ENCODE measurements around the gene RCL1.
"Not testable (repeated sequence)": the region's sequence is repeated elsewhere in the genome, so short reads cannot be mapped to it uniquely, and the experiment has no call there.

The RCL1 gene

DNA sequence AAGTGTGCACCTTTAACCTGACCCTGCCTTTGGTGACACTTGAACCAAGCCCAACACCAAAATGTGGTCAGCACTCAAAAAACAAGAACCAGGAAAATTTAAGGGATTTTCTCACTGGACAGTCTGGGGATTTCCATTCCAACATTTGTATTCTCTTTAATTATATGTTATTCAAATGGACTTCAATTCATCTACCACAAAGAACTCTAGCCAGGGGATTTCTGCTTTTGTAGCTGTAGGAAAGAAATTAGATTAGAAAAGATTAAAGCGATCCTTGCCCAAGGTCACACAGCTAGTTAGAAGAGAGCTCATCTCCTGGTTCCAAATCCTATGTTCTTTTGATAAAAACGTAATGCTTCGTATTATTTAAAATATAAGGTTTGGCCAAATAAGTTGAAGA is 97.5 kb downstream of the RCL1 start:
- FAIRE-seq, result no peak

DNA sequence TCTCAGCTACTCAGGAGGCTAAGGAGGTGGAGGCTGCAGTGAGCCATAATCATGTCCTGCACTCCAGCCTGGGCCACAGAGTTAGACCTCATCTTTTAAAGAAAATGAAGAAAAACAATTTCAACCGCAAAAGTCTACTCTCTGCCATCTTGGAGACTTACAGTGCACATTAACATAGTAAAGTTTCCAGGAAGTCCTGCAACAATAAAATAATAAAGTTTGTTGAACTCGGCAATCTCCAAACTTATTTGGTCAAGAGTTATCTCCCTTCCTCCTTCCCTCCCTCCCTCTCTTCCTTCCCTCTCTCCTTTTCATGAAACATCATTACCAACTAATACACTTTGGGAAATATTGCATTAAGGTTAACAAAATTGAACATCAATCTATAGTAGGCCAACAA is 98.2 kb downstream of the RCL1 start:
- FAIRE-seq, result no peak

DNA sequence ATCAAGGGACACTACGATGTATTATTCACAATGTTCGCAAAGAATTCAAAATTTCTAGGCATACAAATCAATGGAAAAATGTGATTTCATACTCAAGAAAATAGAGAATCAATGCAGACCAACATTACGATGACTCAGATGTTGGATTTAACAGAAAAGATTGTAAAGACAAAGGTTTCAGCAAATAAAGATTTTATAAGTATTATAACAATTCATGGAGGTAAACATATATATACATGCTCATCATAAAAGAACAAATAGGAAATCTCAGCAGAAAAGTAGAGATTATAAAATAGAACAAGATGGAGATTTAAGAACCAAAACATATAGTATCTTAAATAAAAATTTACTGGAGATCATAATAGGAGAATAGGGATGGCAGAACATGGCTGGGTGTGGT is 98.9 kb downstream of the RCL1 start:
- no peak for FAIRE-seq

DNA sequence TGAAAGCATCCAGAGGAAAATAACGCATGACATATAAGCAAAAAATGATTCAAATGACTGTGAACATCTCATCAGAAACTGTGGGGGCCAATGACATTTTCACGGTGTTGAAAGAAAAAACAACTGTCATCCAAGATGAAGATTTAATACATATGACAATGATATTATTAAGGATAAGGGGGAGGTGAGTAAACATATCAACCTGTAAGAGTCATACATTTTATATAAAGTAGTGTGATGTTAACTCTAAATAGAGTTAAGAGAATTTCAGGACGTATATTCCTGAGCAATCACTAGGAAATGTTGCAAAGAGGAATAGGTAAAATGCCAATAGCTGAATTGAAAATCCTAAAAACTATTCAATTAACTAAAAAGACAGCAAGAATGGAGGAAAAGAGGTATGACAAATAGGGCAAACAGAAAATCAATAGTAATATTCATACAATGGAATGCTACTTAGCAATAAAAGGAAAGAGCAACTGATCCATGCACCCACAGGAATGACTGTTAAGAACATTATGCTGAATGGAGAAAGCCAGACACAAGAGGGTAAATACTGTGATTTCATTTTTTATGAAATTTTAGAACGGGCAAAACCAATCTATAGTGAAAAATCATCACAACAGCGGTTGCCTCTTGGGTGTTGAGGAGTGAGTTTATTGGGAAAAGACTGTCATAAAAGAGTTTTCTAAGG is 99.9 kb downstream of the RCL1 start:
- FAIRE-seq, result no peak

DNA sequence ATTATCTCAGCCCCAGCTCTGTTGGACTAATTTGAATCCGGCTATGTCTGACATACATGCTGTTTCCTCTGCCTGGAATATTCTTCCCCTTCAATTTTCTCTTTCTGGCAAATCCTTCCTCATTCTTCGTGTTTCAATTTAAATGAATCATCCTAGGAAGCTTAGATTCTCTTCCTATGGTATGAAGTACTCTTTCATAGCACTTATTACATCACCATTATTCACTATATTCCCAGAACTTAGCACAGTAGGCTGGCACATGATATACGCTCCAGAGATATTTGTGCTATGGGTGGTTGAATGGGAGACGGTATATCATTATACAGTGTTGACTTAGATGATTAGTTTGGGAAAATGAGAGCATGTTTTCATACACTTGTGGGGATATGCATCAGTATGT is 101.3 kb downstream of the RCL1 start:
- FAIRE-seq, result no peak

DNA sequence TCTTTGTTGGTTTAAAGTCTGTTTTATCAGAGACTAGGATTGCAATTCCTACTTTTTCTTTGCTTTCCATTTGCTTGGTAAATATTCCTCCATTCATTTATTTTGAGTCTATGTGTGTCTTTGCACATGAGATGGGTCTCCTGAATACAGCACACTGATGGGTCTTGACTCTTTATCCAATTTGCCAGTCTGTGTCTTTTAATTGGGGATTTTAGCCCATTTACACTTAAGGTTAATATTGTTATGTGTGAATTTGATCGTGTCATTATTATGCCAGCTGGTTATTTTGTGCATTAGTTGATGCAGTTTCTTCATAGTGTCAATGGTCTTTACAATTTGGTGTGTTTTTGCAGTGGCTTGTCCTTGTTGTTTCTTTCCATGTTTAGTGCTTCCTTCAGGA is 107.1 kb downstream of the RCL1 start:
- not testable (repeated sequence) for FAIRE-seq

DNA sequence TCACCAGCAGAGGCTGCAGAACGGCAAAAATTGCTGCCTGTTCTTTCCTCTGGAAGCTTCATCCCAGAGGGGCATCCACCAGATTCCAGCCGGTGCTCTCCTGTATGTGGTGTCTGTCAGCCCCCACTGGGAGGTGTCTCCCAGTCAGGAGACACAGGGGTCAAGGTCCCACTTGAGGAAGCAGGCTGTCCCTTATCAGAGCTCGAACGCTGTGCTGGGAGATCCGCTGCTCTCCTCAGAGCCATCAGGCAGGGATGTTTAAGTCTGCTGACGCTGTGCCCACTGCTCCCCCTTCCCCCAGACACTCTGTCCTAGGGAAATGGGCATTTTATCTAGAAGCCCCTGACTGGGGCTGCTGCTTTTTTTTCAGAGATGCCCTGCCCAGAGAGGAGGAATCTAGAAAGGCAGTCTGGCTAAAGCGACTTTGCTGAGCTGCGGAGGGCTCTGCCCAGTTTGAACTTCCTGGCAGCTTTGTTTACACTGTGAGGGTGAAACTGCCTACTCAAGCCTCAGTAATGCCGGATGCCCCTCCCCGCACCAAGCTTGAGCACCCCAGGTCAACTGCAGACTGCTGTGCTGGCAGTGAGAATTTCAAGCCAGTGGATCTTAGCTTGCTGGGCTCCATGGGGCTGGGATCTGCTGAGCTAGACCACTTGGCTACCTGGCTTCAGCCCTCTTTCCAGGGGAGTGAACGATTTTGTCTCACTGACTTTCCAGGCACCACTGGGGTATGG is 108.8 kb downstream of the RCL1 start:
- FAIRE-seq, result not testable (repeated sequence)

DNA sequence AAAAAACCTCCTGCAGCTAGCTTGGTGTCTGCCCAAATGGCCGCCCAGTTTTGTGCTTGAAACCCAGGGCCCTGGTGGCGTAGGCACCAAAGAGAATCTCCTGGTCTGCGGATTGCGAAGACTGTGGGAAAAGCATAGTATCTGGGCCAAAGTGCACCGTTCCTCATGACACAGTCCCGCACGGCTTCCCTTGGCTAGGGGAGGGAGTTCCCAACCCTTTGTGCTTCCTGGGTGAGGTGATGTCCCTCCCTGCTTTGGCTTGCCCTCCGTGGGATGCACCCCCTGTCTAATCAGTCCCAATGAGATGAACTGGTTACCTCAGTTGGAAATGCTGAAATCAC is 109.4 kb downstream of the RCL1 start:
- no peak for FAIRE-seq

DNA sequence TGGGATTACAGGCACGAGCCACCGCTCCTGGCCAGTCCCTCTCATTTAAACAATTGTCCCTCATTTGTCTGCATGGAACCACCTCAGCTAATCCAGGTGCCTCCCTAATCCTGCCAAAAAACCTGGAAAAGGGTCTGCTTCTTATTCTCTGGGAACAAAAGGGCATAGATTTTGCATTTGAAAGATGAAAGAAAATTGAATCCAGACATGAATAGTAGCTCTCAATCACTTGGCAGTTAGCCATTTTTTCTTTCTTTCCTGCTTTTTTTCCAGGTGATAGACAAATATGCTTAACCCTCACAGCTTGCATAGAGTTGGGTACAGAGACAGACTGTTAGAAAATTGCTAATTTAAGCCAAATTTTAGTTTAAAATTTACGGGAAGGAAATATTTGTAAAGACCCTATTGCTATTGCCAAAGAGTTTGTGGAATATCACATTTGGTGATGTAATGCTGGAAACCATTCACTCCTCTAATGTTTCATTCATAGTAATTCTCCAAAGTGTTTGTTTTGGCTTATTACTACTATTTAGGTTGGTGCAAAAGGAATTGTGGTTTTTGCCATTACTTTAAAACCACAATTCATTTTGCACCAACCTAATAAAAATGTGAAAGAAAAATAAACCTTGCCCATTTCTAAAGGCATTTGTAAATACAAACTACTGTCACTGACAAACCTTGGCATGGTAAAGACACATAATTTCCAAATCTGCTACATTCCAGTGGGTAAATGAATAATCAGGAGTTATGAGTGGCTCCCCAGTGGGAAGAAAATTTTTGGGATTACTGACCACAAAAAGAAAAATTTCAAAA is 111.8 kb downstream of the RCL1 start:
- FAIRE-seq, result no peak

DNA sequence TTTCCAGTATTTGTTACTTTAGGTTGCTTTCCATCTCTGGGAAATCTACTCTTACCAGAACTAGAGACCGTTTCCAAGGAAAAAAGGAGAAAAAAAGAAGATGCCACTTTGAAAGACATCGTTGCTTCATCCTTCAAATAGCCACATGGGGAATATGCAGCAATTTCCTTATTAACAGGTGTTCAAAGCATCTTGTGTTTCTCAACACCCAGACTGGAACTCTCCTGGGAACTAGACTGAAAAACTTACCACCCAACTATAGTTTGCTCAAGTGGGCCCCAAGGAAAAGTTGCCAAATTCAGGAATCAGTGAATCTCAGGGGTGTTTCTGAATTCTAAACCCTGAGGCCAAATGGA is 112.4 kb downstream of the RCL1 start:
- no peak for FAIRE-seq

Data from colon (tissue), 2 donors.